ENCODE data around the gene FBLN5.

The FBLN5 gene

DNA sequence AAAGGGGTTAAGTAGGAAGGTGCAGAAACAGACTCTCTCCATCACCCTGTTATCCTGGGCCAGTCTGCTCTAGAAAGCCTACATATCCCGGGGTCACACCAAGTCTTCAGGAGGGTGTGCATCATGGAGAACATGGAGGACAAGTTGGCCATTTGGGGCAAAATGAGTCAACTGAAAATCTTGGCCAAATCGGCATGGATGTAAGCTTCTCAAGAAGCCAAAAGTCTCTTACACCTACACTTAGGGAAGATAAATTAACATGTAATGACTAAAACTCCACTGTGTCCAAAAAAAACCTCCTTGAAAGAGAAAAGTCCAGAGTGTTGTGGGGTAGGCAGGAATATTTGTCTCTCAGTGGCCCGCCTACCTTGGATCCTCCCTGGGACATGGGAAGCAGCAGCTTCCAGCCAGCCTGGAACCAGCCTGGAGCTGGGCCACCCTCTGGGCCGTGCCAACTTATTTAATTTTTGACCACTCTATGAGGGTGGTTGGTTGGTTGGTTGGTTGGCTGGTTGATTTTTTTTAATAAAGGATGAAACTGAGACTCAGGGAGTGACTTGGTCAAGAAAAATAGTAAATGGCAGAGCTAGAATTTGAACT, 62.3 kb downstream of the FBLN5 start:
- FAIRE-seq = no peak
- TF ChIP-seq, protein P1, sequence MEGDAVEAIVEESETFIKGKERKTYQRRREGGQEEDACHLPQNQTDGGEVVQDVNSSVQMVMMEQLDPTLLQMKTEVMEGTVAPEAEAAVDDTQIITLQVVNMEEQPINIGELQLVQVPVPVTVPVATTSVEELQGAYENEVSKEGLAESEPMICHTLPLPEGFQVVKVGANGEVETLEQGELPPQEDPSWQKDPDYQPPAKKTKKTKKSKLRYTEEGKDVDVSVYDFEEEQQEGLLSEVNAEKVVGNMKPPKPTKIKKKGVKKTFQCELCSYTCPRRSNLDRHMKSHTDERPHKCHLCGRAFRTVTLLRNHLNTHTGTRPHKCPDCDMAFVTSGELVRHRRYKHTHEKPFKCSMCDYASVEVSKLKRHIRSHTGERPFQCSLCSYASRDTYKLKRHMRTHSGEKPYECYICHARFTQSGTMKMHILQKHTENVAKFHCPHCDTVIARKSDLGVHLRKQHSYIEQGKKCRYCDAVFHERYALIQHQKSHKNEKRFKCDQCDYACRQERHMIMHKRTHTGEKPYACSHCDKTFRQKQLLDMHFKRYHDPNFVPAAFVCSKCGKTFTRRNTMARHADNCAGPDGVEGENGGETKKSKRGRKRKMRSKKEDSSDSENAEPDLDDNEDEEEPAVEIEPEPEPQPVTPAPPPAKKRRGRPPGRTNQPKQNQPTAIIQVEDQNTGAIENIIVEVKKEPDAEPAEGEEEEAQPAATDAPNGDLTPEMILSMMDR (IDR thresholded peaks at IDR 0.05; ENCODE audit: insufficient read depth, missing control alignments) = no peak
- DNase-seq (ENCODE audit: insufficient read length, low spot score) = no peak

DNA sequence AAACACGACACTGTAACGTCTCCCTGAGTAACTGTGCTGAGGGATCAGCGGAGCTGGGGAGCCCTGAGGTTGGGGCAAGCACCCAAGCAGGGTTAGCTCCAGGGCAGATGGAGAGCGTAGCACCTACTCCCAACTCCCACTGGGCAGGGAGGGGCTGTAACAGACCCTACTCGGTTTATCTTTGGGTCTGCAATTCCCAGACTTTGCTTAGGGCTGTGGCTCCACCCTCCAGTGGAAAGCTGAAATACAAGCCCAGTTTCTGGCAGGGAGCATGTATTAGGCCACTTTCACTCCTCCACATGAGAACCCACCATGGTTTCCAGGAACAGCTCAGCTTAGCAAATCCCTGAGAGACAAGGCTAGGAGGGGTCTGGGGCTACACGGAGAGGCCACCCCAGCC, 62.8 kb downstream of the FBLN5 start:
- no peak for DNase-seq (ENCODE audit: insufficient read length, low spot score)
- TF ChIP-seq, protein P1 (IDR thresholded peaks at IDR 0.05; ENCODE audit: insufficient read depth, missing control alignments) = no peak
- no peak for FAIRE-seq

DNA sequence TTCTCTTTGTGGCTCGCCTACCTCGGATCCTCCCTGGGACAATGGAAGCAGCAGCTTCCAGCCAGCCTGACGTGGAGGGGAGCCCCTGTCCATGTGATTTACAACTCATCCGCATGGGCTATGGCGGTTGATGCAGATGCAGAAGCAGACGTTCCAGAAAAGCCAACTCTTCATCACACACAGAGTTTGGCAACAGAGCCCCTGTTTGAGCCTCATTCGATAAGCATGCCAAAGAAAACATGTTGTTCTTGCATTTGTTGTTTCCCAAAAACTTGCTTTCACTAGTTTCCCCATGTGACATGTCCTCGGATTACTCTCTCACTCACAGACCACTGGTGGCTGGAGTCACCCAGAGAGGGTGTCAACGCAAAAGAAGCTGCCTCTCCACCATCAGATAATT, 63.7 kb downstream of the FBLN5 start:
- TF ChIP-seq, protein P1 (IDR thresholded peaks at IDR 0.05; ENCODE audit: insufficient read depth, missing control alignments) = no peak
- no peak for DNase-seq (ENCODE audit: insufficient read length, low spot score)
- FAIRE-seq = no peak

DNA sequence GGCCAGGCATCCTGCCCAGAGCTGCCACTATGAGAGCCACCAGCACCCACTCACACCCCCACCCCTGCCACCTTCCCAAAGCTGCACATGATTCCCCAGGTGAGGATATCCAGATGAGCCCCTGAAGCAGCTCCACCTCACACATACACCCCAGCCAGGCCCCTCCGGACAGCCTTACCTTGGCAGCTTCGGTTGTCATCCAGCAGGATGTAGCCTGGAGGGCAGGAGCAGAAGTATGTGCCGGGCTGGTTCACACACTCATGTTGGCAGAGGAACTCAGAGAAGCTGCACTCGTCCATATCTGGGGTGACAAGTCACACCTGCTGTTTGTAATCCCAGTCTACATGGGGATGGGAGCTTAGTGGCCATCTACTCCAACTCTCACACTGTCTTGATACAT, 64.7 kb downstream of the FBLN5 start:
- DNase-seq (ENCODE audit: insufficient read length, low spot score) = no peak
- TF ChIP-seq, protein P1 (IDR thresholded peaks at IDR 0.05; ENCODE audit: insufficient read depth, missing control alignments) = no peak
- no peak for FAIRE-seq

DNA sequence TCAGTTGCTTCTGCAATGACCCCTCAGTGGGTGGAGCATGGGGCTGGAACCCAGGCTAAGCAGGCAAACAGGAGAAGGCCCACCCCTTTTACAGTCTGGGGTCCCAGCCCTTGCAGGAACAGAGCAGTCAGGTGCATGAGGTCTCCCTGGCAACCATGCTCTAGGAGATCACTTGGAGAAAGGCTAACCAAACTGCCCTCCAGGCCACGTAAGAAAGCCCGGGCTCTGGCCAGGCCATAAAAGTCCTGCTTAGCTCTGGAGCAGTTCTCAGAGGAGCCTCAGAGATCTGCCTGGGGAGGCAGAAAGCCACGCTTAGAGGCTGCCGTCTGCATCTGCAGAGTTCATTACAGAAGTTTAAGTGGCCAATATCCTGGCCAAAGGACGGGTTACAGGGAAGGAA, 65.1 kb downstream of the FBLN5 start:
- no peak for DNase-seq (ENCODE audit: insufficient read length, low spot score)
- TF ChIP-seq, protein P1 (IDR thresholded peaks at IDR 0.05; ENCODE audit: insufficient read depth, missing control alignments) = no peak
- no peak for FAIRE-seq

DNA sequence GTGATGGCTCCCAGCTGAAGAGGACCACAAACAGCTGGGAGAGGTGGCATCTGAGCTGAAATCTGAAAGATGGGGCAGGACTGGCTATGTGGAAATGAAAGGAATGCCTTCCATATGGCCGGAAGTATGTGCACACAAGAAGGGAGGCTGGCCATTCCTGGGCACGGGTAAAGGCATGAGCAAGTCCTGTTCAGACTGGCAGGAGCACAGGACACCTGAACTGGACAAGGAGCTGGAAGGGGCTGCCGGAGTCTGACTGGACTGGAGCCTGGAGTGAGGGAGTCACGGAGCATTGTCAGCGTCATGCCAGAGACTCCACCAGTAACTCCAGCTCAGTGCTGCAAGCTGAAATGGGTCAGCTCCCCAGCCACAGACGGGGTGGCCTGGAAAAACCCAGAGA, 68.3 kb downstream of the FBLN5 start:
- TF ChIP-seq, protein P1 (IDR thresholded peaks at IDR 0.05; ENCODE audit: insufficient read depth, missing control alignments) = no peak
- FAIRE-seq (no peak), DNase-seq (ENCODE audit: insufficient read length, low spot score) (no peak)

DNA sequence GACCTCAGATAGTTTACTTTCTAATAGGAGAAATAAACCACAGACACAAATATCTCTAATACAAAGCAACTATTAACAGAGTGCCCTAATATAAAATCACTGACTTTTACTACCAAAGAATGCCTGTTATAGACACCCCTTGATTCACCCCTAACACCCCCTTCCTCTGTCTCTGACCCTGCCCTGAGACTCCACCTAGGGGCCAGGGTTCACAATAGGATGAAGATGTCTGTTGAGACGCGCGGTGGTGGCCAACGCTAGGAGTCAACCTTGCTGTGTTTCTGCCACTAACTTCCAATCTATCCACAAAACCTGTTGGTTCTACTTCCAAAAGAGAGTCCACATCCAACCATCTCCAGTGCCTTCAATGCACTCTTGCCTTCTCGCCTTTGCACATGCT, 69.2 kb downstream of the FBLN5 start:
- FAIRE-seq (no peak), DNase-seq (ENCODE audit: insufficient read length, low spot score) (no peak)
- TF ChIP-seq, protein P1 (IDR thresholded peaks at IDR 0.05; ENCODE audit: insufficient read depth, missing control alignments) = no peak

All from D721Med (cell line).